OCI-LY1 (cell line): ENCODE results near the gene RNASE1.
"Not testable (repeated sequence)": the region's sequence is repeated elsewhere in the genome, so short reads cannot be mapped to it uniquely, and the experiment has no call there.

Source experiments
- EZH2 ChIP-seq: fragments of 200-600 bp; sonication (generic), shearing (Covaris generic); IDR thresholded peaks from 2 replicates; pipeline ENCODE4 v1.8.0; 2017; ENCODE audit warnings: borderline replicate concordance, mixed run types, mild to moderate bottlenecking, antibody characterized with exemption, low read length, moderate library complexity, mixed read lengths
- TF ChIP-seq, protein P1 (sequence below): fragments of 200-600 bp; sonication (generic), shearing (Covaris generic); IDR thresholded peaks from 2 replicates; pipeline ENCODE4 v1.5.1; 2017; ENCODE audit warnings: mild to moderate bottlenecking, antibody characterized with exemption, low read length, moderate library complexity, mixed read lengths

DNA sequence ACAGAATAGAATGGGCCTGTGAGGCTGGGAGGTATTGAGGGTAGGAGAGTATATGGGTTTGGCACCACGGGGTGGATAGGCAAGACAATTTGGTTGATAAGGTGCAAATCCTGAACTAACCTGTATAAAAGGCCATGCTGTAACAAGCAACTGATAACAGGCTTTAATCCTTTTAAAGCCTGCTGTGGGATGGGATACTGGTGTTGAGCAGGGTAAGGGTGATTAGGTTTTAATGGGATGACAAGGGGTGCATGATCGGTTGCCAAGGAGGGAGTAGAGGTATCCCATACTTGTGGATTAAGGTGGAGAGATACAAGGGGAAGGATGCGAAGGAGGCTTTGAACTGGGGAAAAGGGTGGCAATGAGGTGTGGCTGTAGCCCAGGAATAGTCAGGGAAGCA, 13.3 kb upstream of the RNASE1 start:
- TF ChIP-seq, protein P1, sequence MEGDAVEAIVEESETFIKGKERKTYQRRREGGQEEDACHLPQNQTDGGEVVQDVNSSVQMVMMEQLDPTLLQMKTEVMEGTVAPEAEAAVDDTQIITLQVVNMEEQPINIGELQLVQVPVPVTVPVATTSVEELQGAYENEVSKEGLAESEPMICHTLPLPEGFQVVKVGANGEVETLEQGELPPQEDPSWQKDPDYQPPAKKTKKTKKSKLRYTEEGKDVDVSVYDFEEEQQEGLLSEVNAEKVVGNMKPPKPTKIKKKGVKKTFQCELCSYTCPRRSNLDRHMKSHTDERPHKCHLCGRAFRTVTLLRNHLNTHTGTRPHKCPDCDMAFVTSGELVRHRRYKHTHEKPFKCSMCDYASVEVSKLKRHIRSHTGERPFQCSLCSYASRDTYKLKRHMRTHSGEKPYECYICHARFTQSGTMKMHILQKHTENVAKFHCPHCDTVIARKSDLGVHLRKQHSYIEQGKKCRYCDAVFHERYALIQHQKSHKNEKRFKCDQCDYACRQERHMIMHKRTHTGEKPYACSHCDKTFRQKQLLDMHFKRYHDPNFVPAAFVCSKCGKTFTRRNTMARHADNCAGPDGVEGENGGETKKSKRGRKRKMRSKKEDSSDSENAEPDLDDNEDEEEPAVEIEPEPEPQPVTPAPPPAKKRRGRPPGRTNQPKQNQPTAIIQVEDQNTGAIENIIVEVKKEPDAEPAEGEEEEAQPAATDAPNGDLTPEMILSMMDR = not testable (repeated sequence)
- not testable (repeated sequence) for TF ChIP-seq EZH2
